Measurements from ENCODE around the gene AKNA. TPM values are rescaled to one million over a fixed set of nuclear protein-coding genes. Genes with fewer than 3 reads are reported as not detected.
A peak's percentile ranks its signal among the peaks of the same experiment; 100 is the strongest.

The AKNA gene
- total and polyA plus RNA-seq, 2 of the 8 experiments (the other 6 are each of a cell fraction or from before 2014, with no cell fraction given), result 21.0 to 27.4 TPM

GRCh38 chr9:114370968-114371320, 16.8 kb downstream of the AKNA start:
- DNase-seq (ENCODE audit: low read depth in 1 of 2, low spot score in 2 of 2), result no peak
- no peak overlapping the region for H2AFZ ChIP-seq (ENCODE audit: low read length)
- FAIRE-seq, result no peak
- no peak overlapping the region for H2BK15ac ChIP-seq (ENCODE audit: low read length)
- H4K20me1 ChIP-seq (replicated peaks in 1 of 2; ENCODE audit: control insufficient read depth in 1 of 2, insufficient read depth in 2 of 2, low read length in 2 of 2), result peaks cover 0 to 2% of the 10 kb centered on the region in 2 experiments
- H3K4me3 ChIP-seq (ENCODE audit: extremely low read depth in 1 of 4, insufficient read depth in 2 of 4, low read depth in 3 of 4, low read length in 4 of 4), result peak overlapping the region in 1 of 4 experiments; percentile 45; a peak in 2 of 8 replicates
- H3K36me3 ChIP-seq (ENCODE audit: control insufficient read depth in 2 of 4, insufficient read depth in 4 of 4, low read length in 3 of 4), result peaks cover 0 to 26% (median 12%) of the 10 kb centered on the region in 4 experiments; a peak in 4 of 8 replicates
- peak overlapping the region; percentile 72 for H4K5ac ChIP-seq (ENCODE audit: insufficient read length, low read depth, low read length)
- no peaks in the 10 kb centered on the region for H3K9me3 ChIP-seq (ENCODE audit: insufficient read depth in 2 of 2, low read depth in 1 of 2, low read length in 1 of 2)
- peak overlapping the region; percentile 99 for H2BK120ac ChIP-seq (replicated peaks; ENCODE audit: low read depth, low read length)
- no peak overlapping the region for H3K14ac ChIP-seq (ENCODE audit: insufficient read length)
- no peak overlapping the region for H3K23ac ChIP-seq (ENCODE audit: insufficient read length)
- peak overlapping the region; percentile 97; the same call in 1 of the 2 replicates for H2BK12ac ChIP-seq (ENCODE audit: low read depth, low read length)
- H3K4me1 ChIP-seq (replicated peaks in 1 of 4; ENCODE audit: control insufficient read depth in 3 of 4, insufficient read depth in 4 of 4, low read length in 3 of 4), result peaks cover 7 to 30% (median 22%) of the 10 kb centered on the region in 4 experiments
- H3K79me2 ChIP-seq (ENCODE audit: control insufficient read depth in 1 of 2, insufficient read depth in 2 of 2, low read length in 2 of 2), result no peaks in the 10 kb centered on the region
- TF ChIP-seq SP1 (IDR thresholded peaks at IDR 0.05; ENCODE audit: low read depth, low read length) (no peak), HDAC2 (IDR thresholded peaks at IDR 0.05; ENCODE audit: borderline replicate concordance in 1 of 2, low read depth in 2 of 2, low read length in 2 of 2) (0 out of 4 replicates have a peak, but pooled peaks of 1 of the 2 experiments have one; percentile 5)
- H3K27me3 ChIP-seq (replicated peaks in 1 of 4; ENCODE audit: control insufficient read depth in 3 of 4, extremely low read depth in 1 of 4, insufficient read depth in 3 of 4, low read length in 3 of 4), result no peaks in the 10 kb centered on the region
- peak overlapping the region; percentile 96; the same call in 1 of the 2 replicates for H2AK5ac ChIP-seq (ENCODE audit: low read depth, low read length)
- H4K91ac ChIP-seq (replicated peaks; ENCODE audit: insufficient read length, low read length), result peak overlapping the region; percentile 87
- no peak overlapping the region for H3K9ac ChIP-seq (replicated peaks in 1 of 4; ENCODE audit: extremely low read depth in 1 of 4, low read depth in 3 of 4, low read length in 3 of 4)
- H3K4me2 ChIP-seq (ENCODE audit: insufficient read depth in 1 of 2, low read depth in 2 of 2, low read length in 2 of 2), result peak overlapping the region; percentile 47 to 58
- ChIA-PET POLR2A (ENCODE audit: partially characterized antibody) (interaction anchor here (1.0 to 5.9 kb wide), 4 partner anchors 14 to 26 kb away, joined by 3 to 67 read pairs (median 10); partner anchors contain the start of gene AKNA), CTCF (ENCODE audit: partially characterized antibody) (interaction anchor here (0.6 kb wide), 2 partner anchors 10 to 20 kb away, joined by 3 to 5 read pairs; no protein-coding TSS in a partner anchor)
- H2BK5ac ChIP-seq (ENCODE audit: low read depth, low read length), result peak overlapping the region; percentile 99; the same call in 1 of the 2 replicates
- H2BK20ac ChIP-seq (ENCODE audit: low read length), result peak overlapping the region; percentile 97; the same call in 1 of the 2 replicates
- peak overlapping the region; percentile 87 for H3K4ac ChIP-seq (replicated peaks; ENCODE audit: insufficient read length, low read depth, low read length)
- no peak overlapping the region for H3K56ac ChIP-seq (replicated peaks; ENCODE audit: insufficient read length, low read depth, low read length)
- peaks cover 11% of the 10 kb centered on the region; the same call in 1 of the 2 replicates for H3K23me2 ChIP-seq (ENCODE audit: low read depth, low read length)
- peak overlapping the region; percentile 97; the same call in 1 of the 2 replicates for H3K18ac ChIP-seq (ENCODE audit: extremely low read depth, low read length)
- 87% methylated on average over 4 of the region's 4 CpGs; no CpG with 5 or more reads in 1 of the 2 experiments for whole genome bisulfite sequencing, 2 experiments (ENCODE audit: extremely low coverage in 1 of 2, insufficient coverage in 1 of 2, insufficient read length in 1 of 2, insufficient replicate concordance in 2 of 2, low coverage in 1 of 2, low lambda C conversion rate in 2 of 2, missing lambda C conversion rate in 1 of 2)
- peak overlapping the region; percentile 75; the same call in 1 of the 2 replicates for H3K27ac ChIP-seq (ENCODE audit: low read depth, low read length)
- H4K8ac ChIP-seq (ENCODE audit: extremely low read depth, insufficient read depth, low read length), result no peak overlapping the region
- H3K79me1 ChIP-seq (ENCODE audit: low read depth, low read length), result no peaks in the 10 kb centered on the region
